Effector memory CD8-positive, alpha-beta T cell (primary cell): Measurements from ENCODE around the gene BCL6B.

Experiments
- ATAC-seq: fragments of 150-1000 bp; cut with Tn5 transposase; replicated peaks from 2 replicates; pipeline ENCODE4 v1.10.0; 2021; ENCODE audit warnings: mild to moderate bottlenecking, moderate library complexity
- DNase-seq, 3 experiments: peaks; one replicate each; pipeline ENCODE4 v3.0.0; 2021
- H3K27ac Mint-ChIP-seq, 2 donors: one replicate each; pipeline ENCODE4 v1.8.0; 2022; ENCODE audit warnings: mild to moderate bottlenecking in 2 of 2, mixed read lengths in 2 of 2, moderate library complexity in 2 of 2
- H3K27me3 Mint-ChIP-seq, 2 donors: one replicate each; pipeline ENCODE4 v1.8.0; 2022; ENCODE audit warnings: mixed read lengths in 2 of 2
- H3K36me3 Mint-ChIP-seq: one replicate; pipeline ENCODE4 v1.8.0; 2022; ENCODE audit warnings: mild to moderate bottlenecking, moderate library complexity, mixed read lengths; ENCODE audit not compliant: insufficient read depth
- H3K4me1 Mint-ChIP-seq, 2 donors: one replicate each; pipeline ENCODE4 v1.8.0; 2022; ENCODE audit warnings: low read depth in 2 of 2, mixed read lengths in 2 of 2
- H3K4me3 Mint-ChIP-seq, 2 donors: one replicate each; pipeline ENCODE4 v1.8.0; 2022; ENCODE audit warnings: mild to moderate bottlenecking in 2 of 2, mixed read lengths in 2 of 2, moderate library complexity in 2 of 2
- H3K9me3 Mint-ChIP-seq, 2 donors: one replicate each; pipeline ENCODE4 v1.8.0; 2022; ENCODE audit warnings: mixed read lengths in 2 of 2

The BCL6B gene

GRCh38 chr17:6998855-6999508, 23.9 kb upstream of the BCL6B start:
- peak overlapping the region in 1 of 2 donors; percentile 73 for H3K27ac Mint-ChIP-seq
- peaks cover 32% of the 10 kb centered on the region for H3K36me3 Mint-ChIP-seq

GRCh38 chr17:7001318-7001961, 21.4 kb upstream of the BCL6B start:
- ATAC-seq = no peak
- Mint-ChIP-seq H3K9me3 (no peaks in the 10 kb centered on the region), H3K4me1 (peaks cover 10 to 13% of the 10 kb centered on the region in 2 donors), H3K4me3 (no peak overlapping the region), H3K36me3 (peaks cover 43% of the 10 kb centered on the region), H3K27me3 (no peaks in the 10 kb centered on the region), H3K27ac (peak overlapping the region; percentile 76 to 86)
- peak in 1 of 3 experiments; percentile 38 for DNase-seq

More at GRCh38 chr17:6998855-6999508, 23.9 kb upstream of the BCL6B start:
- Mint-ChIP-seq H3K4me3 (no peak overlapping the region), H3K4me1 (peaks cover 4 to 5% of the 10 kb centered on the region in 2 donors), H3K27me3 (no peaks in the 10 kb centered on the region), H3K9me3 (no peaks in the 10 kb centered on the region)
- ATAC-seq = no peak
- no peak for DNase-seq

- DNase-seq = no peak
- Mint-ChIP-seq H3K27me3 (no peaks in the 10 kb centered on the region), H3K27ac (no peak overlapping the region)
Measured at GRCh38 chr17:7002288-7003047, 20.4 kb upstream of the BCL6B start.

GRCh38 chr17:7003745-7004144, 19.1 kb upstream of the BCL6B start:
- H3K27ac Mint-ChIP-seq = no peak overlapping the region
- peaks cover 43% of the 10 kb centered on the region for H3K36me3 Mint-ChIP-seq
- no peak for DNase-seq
- no peaks in the 10 kb centered on the region for H3K9me3 Mint-ChIP-seq
- peaks cover 17 to 18% of the 10 kb centered on the region in 2 donors for H3K4me1 Mint-ChIP-seq
- ATAC-seq = no peak
- no peak overlapping the region for H3K4me3 Mint-ChIP-seq
- no peaks in the 10 kb centered on the region for H3K27me3 Mint-ChIP-seq

More at GRCh38 chr17:7002288-7003047, 20.4 kb upstream of the BCL6B start:
- Mint-ChIP-seq H3K36me3 (peaks cover 40% of the 10 kb centered on the region), H3K4me1 (peaks cover 17% of the 10 kb centered on the region in 2 donors), H3K9me3 (no peaks in the 10 kb centered on the region), H3K4me3 (no peak overlapping the region)
- ATAC-seq = no peak

GRCh38 chr17:7004398-7005253, 18.2 kb upstream of the BCL6B start:
- peak; percentile 60 to 64 (median 61) for DNase-seq
- Mint-ChIP-seq H3K27me3 (no peaks in the 10 kb centered on the region), H3K36me3 (peaks cover 50% of the 10 kb centered on the region), H3K4me3 (no peak overlapping the region), H3K9me3 (no peaks in the 10 kb centered on the region), H3K4me1 (peaks cover 19 to 22% of the 10 kb centered on the region in 2 donors), H3K27ac (peak overlapping the region in 1 of 2 donors; percentile 33)
- peak; percentile 97 for ATAC-seq

- ATAC-seq = no peak
- no peaks in the 10 kb centered on the region for H3K27me3 Mint-ChIP-seq
- no peak overlapping the region for H3K4me3 Mint-ChIP-seq
- peak overlapping the region in 1 of 2 donors; percentile 12 for H3K27ac Mint-ChIP-seq
- DNase-seq = no peak
- no peaks in the 10 kb centered on the region for H3K9me3 Mint-ChIP-seq
- H3K4me1 Mint-ChIP-seq = peaks cover 30 to 32% of the 10 kb centered on the region in 2 donors
- peaks cover 49% of the 10 kb centered on the region for H3K36me3 Mint-ChIP-seq
Measured at GRCh38 chr17:7005716-7006115, 17.1 kb upstream of the BCL6B start.

- DNase-seq = no peak
- no peak for ATAC-seq
- peaks cover 36 to 37% of the 10 kb centered on the region in 2 donors for H3K4me1 Mint-ChIP-seq
- H3K27me3 Mint-ChIP-seq = no peaks in the 10 kb centered on the region
- H3K4me3 Mint-ChIP-seq = no peak overlapping the region
- H3K27ac Mint-ChIP-seq = peak overlapping the region; percentile 30 to 36
- H3K9me3 Mint-ChIP-seq = no peaks in the 10 kb centered on the region
- H3K36me3 Mint-ChIP-seq = peaks cover 45% of the 10 kb centered on the region
Measured at GRCh38 chr17:7007143-7007542, 15.7 kb upstream of the BCL6B start.

- Mint-ChIP-seq H3K27me3 (no peaks in the 10 kb centered on the region), H3K27ac (peak overlapping the region in 1 of 2 donors; percentile 65), H3K36me3 (peaks cover 60% of the 10 kb centered on the region), H3K9me3 (no peaks in the 10 kb centered on the region), H3K4me1 (peaks cover 45 to 50% of the 10 kb centered on the region in 2 donors), H3K4me3 (peak overlapping the region; percentile 14 to 86)
- DNase-seq (no peak), ATAC-seq (no peak)
Measured at GRCh38 chr17:7010523-7010922, 12.3 kb upstream of the BCL6B start.

- Mint-ChIP-seq H3K27ac (peak overlapping the region; percentile 97 to 100), H3K4me3 (peak overlapping the region; percentile 86 to 97), H3K4me1 (peaks cover 54 to 58% of the 10 kb centered on the region in 2 donors), H3K9me3 (no peaks in the 10 kb centered on the region), H3K27me3 (no peaks in the 10 kb centered on the region), H3K36me3 (peaks cover 63% of the 10 kb centered on the region)
- ATAC-seq = no peak
- no peak for DNase-seq
Measured at GRCh38 chr17:7011415-7011814, 11.4 kb upstream of the BCL6B start.

GRCh38 chr17:7011942-7012254, 11.0 kb upstream of the BCL6B start:
- peaks cover 57 to 59% of the 10 kb centered on the region in 2 donors for H3K4me1 Mint-ChIP-seq

GRCh38 chr17:7014261-7014994, 8.4 kb upstream of the BCL6B start:
- DNase-seq = peak; percentile 95 to 96 (median 96)
- ATAC-seq = peak; percentile 78
- H3K4me1 Mint-ChIP-seq = peaks cover 61 to 73% of the 10 kb centered on the region in 2 donors
- peak overlapping the region; percentile 97 to 100 for H3K27ac Mint-ChIP-seq
- H3K9me3 Mint-ChIP-seq = no peaks in the 10 kb centered on the region
- H3K4me3 Mint-ChIP-seq = peak overlapping the region; percentile 86 to 97
- H3K27me3 Mint-ChIP-seq = no peaks in the 10 kb centered on the region
- H3K36me3 Mint-ChIP-seq = peaks cover 67% of the 10 kb centered on the region

More at GRCh38 chr17:7011942-7012254, 11.0 kb upstream of the BCL6B start:
- Mint-ChIP-seq H3K36me3 (peaks cover 67% of the 10 kb centered on the region), H3K27me3 (no peaks in the 10 kb centered on the region), H3K4me3 (peak overlapping the region; percentile 86 to 97), H3K27ac (peak overlapping the region; percentile 97 to 100), H3K9me3 (no peaks in the 10 kb centered on the region)
- DNase-seq = no peak
- no peak for ATAC-seq
